ENCODE data around the gene C19orf85.

DNA sequence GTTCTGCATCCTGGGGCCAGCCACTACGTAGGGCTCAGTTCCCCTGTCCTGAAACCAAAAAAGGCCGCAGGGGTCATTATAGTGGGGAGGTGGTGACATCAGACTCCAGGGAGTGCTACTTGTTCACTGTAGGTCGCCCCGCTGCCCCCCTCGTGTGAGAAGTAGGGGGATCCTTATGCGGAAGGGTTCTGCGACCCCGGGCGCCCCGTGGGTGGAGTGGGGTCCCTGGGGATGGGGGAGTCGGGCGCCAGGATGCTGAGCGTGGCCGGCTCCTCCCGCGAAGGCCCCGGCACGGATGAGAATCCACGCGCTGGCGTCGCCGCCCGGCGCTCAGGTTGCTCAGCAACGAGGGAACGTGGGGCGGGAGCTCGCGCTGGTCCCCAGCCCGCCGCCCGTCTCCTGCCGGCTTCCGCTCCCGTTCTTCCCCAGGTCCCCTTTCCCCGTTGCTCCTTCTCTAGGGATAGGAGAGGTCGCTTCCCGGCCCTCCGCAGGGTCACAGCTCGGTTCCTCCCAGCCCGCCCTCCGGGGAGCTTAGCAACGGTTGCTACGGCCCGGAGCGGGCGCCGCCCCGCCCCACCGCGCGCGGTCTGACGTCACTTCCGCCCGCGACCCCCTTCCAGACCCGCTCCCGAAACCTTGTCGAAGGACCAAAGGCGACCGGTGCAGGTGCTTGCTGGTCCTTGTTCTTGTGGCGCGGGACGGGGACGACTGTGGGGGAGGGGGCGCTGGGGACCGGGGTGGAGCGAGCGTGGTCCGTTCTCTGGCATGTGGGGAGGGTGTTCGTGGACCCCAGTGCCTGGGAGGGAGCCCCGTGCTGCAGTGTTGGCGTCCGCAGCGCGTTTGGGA, 20.3 kb upstream of the C19orf85 start, which contains the start of gene NAT14:
- TF ChIP-seq CTCF (IDR thresholded peaks at IDR 0.05) (no peak), SMC3 (IDR thresholded peaks at IDR 0.05; ENCODE audit: low read depth, low read length) (no peak), REST (IDR thresholded peaks at IDR 0.05; ENCODE audit: low read depth, low read length) (no peak), POLR2AphosphoS5 (IDR thresholded peaks at IDR 0.05; ENCODE audit: low read depth, low read length) (no peak; the same call in 1 of the 2 replicates), MXI1 (IDR thresholded peaks at IDR 0.05; ENCODE audit: low read depth, low read length) (peak; percentile 86), YY1 (IDR thresholded peaks at IDR 0.05; ENCODE audit: low read depth) (no peak), ELF1 (IDR thresholded peaks at IDR 0.05) (peak; percentile 40), RAD21 (IDR thresholded peaks at IDR 0.05; ENCODE audit: low read length) (no peak), RXRA (IDR thresholded peaks at IDR 0.05; ENCODE audit: borderline replicate concordance, low read depth) (no peak), PBX3 (IDR thresholded peaks at IDR 0.05) (peak; percentile 40)
- TF ChIP-seq, protein P1, sequence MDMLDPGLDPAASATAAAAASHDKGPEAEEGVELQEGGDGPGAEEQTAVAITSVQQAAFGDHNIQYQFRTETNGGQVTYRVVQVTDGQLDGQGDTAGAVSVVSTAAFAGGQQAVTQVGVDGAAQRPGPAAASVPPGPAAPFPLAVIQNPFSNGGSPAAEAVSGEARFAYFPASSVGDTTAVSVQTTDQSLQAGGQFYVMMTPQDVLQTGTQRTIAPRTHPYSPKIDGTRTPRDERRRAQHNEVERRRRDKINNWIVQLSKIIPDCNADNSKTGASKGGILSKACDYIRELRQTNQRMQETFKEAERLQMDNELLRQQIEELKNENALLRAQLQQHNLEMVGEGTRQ (IDR thresholded peaks at IDR 0.05; ENCODE audit: borderline replicate concordance, low read depth, low read length) = no peak
- TF ChIP-seq, protein P2, sequence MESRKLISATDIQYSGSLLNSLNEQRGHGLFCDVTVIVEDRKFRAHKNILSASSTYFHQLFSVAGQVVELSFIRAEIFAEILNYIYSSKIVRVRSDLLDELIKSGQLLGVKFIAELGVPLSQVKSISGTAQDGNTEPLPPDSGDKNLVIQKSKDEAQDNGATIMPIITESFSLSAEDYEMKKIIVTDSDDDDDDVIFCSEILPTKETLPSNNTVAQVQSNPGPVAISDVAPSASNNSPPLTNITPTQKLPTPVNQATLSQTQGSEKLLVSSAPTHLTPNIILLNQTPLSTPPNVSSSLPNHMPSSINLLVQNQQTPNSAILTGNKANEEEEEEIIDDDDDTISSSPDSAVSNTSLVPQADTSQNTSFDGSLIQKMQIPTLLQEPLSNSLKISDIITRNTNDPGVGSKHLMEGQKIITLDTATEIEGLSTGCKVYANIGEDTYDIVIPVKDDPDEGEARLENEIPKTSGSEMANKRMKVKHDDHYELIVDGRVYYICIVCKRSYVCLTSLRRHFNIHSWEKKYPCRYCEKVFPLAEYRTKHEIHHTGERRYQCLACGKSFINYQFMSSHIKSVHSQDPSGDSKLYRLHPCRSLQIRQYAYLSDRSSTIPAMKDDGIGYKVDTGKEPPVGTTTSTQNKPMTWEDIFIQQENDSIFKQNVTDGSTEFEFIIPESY (IDR thresholded peaks at IDR 0.05; ENCODE audit: borderline replicate concordance, low read depth) = no peak

Data from SK-N-SH (cell line).